Measurements from ENCODE around the gene EMC10.

- TF ChIP-seq CTCF (IDR thresholded peaks at IDR 0.05; ENCODE audit: extremely low read depth in 1 of 2, insufficient read depth in 1 of 2, low read depth in 1 of 2, low read length in 2 of 2) = no peak
- no peak for TF ChIP-seq EZH2 (IDR thresholded peaks at IDR 0.05; ENCODE audit: borderline replicate concordance, low read depth, low read length, severe bottlenecking)
- no peak for TF ChIP-seq POLR2AphosphoS5 (IDR thresholded peaks at IDR 0.05; ENCODE audit: insufficient read depth, low read depth, low read length)
- TF ChIP-seq POLR2A (IDR thresholded peaks at IDR 0.05; ENCODE audit: low read depth, low read length) = no peak
Measured at GRCh38 chr19:50510700-50511068, 34.4 kb downstream of the EMC10 start.
